Thoracic aorta (tissue), 2 donors: ENCODE results near the gene ADAMTS17. TPM values are rescaled to one million over a fixed set of nuclear protein-coding genes. Genes with fewer than 3 reads are reported as not detected.

Experiments used
- ATAC-seq: fragments of 150-250 bp; one replicate; pipeline ENCODE4 v1.8.0; 2017; ENCODE audit warnings: low read depth; ENCODE audit not compliant: insufficient number of reproducible peaks, low FRiP score
- DNase-seq: peaks from one replicate; pipeline ENCODE4 v3.0.0-alpha.2; 2020; ENCODE audit warnings: low spot score
- H3K27ac ChIP-seq, 2 donors: fragments of 200-600 bp; sonication (generic); 1 replicate in 1 of 2; 2 replicates in 1 of 2; pipeline ENCODE4 v1.5.1; 2016; ENCODE audit warnings: mild to moderate bottlenecking in 2 of 2, moderate library complexity in 2 of 2
- H3K27me3 ChIP-seq: fragments of 200-600 bp; sonication (generic); replicated peaks from 2 replicates; pipeline ENCODE4 v1.6.0; 2016; ENCODE audit warnings: mild to moderate bottlenecking; ENCODE audit not compliant: insufficient read depth
- H3K36me3 ChIP-seq: fragments of 200-600 bp; sonication (generic); one replicate; pipeline ENCODE4 v1.5.1; 2016
- H3K4me1 ChIP-seq, 2 donors: fragments of 200-600 bp; sonication (generic); 1 replicate in 1 of 2; 2 replicates in 1 of 2; pipeline versions ENCODE4 v1.5.1 to v1.6.0; 2016; ENCODE audit warnings: low read depth in 2 of 2, mild to moderate bottlenecking in 1 of 2; ENCODE audit not compliant: control insufficient read depth in 1 of 2
- H3K4me3 ChIP-seq: fragments of 200-600 bp; sonication (generic); 2 replicates; pipeline ENCODE4 v1.5.1; 2016; ENCODE audit warnings: mild to moderate bottlenecking
- H3K9me3 ChIP-seq: fragments of 200-600 bp; sonication (generic); 2 replicates; pipeline ENCODE4 v1.5.1; 2016
- total RNA-seq, 2 donors: library from RNA; depleted of rRNA; stranded (reverse); fragments of >200 nt; gene quantifications; one replicate each; pipeline versions ENCODE4 v1.1.0 to v1.2.3, GENCODE V29; 2016
- TF ChIP-seq, protein P1 (sequence below): fragments of 200-600 bp; sonication (generic); IDR thresholded peaks from one replicate; pipeline ENCODE4 v1.5.1; 2019; ENCODE audit warnings: antibody characterized with exemption

The ADAMTS17 gene
- total RNA-seq, 2 donors from 2014 or later = 2.8 to 8.1 TPM

DNA sequence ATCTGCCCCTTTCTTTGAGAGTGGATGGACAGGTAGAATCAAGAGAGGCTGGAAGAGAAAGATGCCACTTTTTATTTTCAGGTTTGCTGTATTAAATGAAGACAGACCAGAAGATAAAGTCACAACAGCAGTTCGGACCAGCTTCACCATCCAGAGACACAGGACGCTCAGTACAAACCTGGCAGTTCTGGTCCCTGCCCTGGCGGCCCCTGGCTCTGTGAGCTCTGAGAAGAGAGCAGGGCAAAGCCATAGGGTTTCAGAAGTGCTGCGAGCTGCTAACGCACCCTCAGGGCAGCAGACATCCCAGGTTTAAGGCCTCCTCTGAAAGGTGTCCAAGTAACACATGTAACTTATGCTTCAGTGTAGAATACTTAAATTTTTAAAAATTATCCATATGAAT is 216.8 kb downstream of the ADAMTS17 start:
- DNase-seq (no peak), ATAC-seq (no peak)
- TF ChIP-seq, protein P1, sequence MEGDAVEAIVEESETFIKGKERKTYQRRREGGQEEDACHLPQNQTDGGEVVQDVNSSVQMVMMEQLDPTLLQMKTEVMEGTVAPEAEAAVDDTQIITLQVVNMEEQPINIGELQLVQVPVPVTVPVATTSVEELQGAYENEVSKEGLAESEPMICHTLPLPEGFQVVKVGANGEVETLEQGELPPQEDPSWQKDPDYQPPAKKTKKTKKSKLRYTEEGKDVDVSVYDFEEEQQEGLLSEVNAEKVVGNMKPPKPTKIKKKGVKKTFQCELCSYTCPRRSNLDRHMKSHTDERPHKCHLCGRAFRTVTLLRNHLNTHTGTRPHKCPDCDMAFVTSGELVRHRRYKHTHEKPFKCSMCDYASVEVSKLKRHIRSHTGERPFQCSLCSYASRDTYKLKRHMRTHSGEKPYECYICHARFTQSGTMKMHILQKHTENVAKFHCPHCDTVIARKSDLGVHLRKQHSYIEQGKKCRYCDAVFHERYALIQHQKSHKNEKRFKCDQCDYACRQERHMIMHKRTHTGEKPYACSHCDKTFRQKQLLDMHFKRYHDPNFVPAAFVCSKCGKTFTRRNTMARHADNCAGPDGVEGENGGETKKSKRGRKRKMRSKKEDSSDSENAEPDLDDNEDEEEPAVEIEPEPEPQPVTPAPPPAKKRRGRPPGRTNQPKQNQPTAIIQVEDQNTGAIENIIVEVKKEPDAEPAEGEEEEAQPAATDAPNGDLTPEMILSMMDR = no peak
- Histone ChIP-seq H3K4me1 (peaks cover 0 to 16% of the 10 kb centered on the region in 2 donors), H3K9me3 (peaks cover 9% of the 10 kb centered on the region), H3K4me3 (no peak overlapping the region), H3K27ac (peak overlapping the region; percentile 40 to 59), H3K36me3 (no peaks in the 10 kb centered on the region), H3K27me3 (no peaks in the 10 kb centered on the region)

DNA sequence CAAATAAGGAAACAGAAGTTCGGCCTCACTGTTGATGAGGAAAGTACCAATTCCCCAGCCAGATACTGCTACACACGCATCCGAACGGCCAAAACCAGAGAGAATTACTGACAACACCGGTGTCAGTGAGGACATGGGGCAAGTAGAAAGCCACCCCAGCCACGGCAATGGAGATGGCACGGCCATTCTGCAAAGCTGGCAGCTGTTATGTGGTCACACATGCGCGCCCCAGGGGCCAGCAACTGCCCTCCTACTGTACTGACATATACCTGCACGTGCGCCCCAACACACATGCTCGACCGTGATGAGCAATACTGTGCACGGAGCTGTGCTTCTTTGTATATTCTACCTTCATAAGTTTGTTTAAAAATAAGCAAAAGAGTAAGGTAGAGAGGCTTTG is 217.4 kb downstream of the ADAMTS17 start:
- Histone ChIP-seq H3K36me3 (no peaks in the 10 kb centered on the region), H3K27me3 (no peaks in the 10 kb centered on the region), H3K4me1 (peaks cover 0 to 16% of the 10 kb centered on the region in 2 donors), H3K9me3 (peaks cover 9% of the 10 kb centered on the region), H3K4me3 (no peak overlapping the region), H3K27ac (no peak overlapping the region)
- no peak for DNase-seq
- TF ChIP-seq, protein P1 = no peak
- no peak for ATAC-seq

DNA sequence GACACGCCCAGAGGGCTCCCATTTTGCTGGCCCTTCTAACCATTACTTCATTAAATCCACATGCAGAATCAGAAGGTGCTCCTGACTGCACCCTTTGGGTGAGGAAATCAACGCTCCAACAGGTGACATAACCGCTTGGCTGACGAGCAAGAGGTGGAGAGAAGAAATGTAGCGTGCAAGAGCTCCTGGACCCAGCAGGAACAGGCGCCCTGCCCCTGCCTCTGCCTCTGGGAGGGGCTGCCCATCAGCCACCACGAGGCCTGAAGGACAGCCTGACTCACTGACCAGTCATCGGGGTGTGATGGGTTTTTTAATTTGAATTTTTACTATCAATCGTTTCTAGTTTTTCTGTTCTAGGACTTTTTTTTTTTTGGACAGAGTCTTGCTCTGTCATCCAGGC is 218.2 kb downstream of the ADAMTS17 start:
- H3K27ac ChIP-seq = no peak overlapping the region
- no peaks in the 10 kb centered on the region for H3K27me3 ChIP-seq
- ATAC-seq (no peak), DNase-seq (no peak)
- TF ChIP-seq, protein P1 = no peak
- H3K9me3 ChIP-seq = peaks cover 9% of the 10 kb centered on the region
- peaks cover 0 to 16% of the 10 kb centered on the region in 2 donors for H3K4me1 ChIP-seq
- no peaks in the 10 kb centered on the region for H3K36me3 ChIP-seq
- no peak overlapping the region for H3K4me3 ChIP-seq

DNA sequence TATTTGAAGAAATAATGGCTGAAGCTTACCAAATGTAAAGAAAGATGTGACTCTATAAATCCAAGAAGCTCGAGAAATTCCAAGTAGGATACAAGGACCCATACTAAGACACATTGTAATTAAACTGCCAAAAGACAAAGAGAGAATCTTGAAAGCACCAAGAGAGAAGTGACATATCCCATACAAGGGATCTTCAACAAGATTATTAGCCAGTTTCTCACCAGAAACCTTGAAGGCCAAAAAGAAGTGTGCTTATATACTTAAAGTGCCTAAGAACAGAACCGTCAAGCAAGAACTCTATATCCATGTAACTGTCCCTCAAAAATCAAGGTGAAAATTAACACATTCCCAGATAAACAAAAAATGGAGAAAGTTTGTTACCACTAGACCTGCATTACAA is 220.5 kb downstream of the ADAMTS17 start:
- no peak overlapping the region for H3K4me3 ChIP-seq
- TF ChIP-seq, protein P1 = no peak
- no peaks in the 10 kb centered on the region for H3K27me3 ChIP-seq
- no peak for ATAC-seq
- DNase-seq = no peak
- H3K4me1 ChIP-seq = peaks cover 0 to 20% of the 10 kb centered on the region in 2 donors
- H3K27ac ChIP-seq = no peak overlapping the region
- H3K36me3 ChIP-seq = no peaks in the 10 kb centered on the region
- H3K9me3 ChIP-seq = peaks cover 9% of the 10 kb centered on the region

DNA sequence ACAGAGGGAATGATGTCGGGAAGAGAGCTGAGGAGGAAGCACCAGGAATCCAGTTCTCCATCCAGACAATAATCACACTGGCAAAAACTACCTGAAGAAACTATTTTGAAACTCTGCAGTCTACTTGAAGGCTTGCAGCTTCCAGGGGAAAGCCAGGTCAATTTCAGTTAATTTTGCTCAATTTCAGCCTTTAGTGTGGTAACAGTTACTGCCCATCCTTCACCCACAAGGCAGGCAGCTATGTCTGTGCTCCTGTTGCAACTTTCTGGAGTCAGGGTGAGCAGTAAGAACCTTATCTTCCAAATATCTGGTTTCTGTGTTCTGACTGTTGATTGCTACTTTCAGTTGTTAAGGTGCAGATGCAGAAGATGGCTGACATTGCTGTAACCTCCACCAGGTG is 221.7 kb downstream of the ADAMTS17 start:
- no peak for ATAC-seq
- H3K27me3 ChIP-seq = no peaks in the 10 kb centered on the region
- TF ChIP-seq, protein P1 = no peak

More for the DNA sequence above, 221.7 kb downstream of the ADAMTS17 start:
- no peak overlapping the region for H3K27ac ChIP-seq
- no peaks in the 10 kb centered on the region for H3K36me3 ChIP-seq
- peaks cover 2 to 18% of the 10 kb centered on the region in 2 donors for H3K4me1 ChIP-seq
- DNase-seq = no peak
- H3K9me3 ChIP-seq = peaks cover 9% of the 10 kb centered on the region
- no peak overlapping the region for H3K4me3 ChIP-seq
